ENCODE results near the gene CDCP1.
A peak's percentile ranks its signal among the peaks of the same experiment; 100 is the strongest.

CDCP1 gene

GRCh38 chr3:45134758-45135521, 11.2 kb downstream of the CDCP1 start:
- DNase-seq: no peak

- no peak for DNase-seq
Observed at GRCh38 chr3:45132568-45133211, 13.5 kb downstream of the CDCP1 start.

- no peak for DNase-seq
Observed at GRCh38 chr3:45131201-45131600, 15.0 kb downstream of the CDCP1 start.

GRCh38 chr3:45130476-45130875, 15.7 kb downstream of the CDCP1 start:
- DNase-seq: no peak

GRCh38 chr3:45128950-45129349, 17.2 kb downstream of the CDCP1 start:
- DNase-seq: no peak

GRCh38 chr3:45127130-45127822, 18.9 kb downstream of the CDCP1 start:
- no peak for DNase-seq

GRCh38 chr3:45126730-45127129, 19.4 kb downstream of the CDCP1 start:
- no peak for DNase-seq

GRCh38 chr3:45125550-45126026, 20.6 kb downstream of the CDCP1 start:
- DNase-seq: no peak

- DNase-seq: no peak
Observed at GRCh38 chr3:45124956-45125355, 21.2 kb downstream of the CDCP1 start.

- DNase-seq: no peak
Observed at GRCh38 chr3:45124352-45124751, 21.8 kb downstream of the CDCP1 start.

- no peak for DNase-seq
Observed at GRCh38 chr3:45123581-45124269, 22.5 kb downstream of the CDCP1 start.

- DNase-seq: no peak
Observed at GRCh38 chr3:45123030-45123429, 23.1 kb downstream of the CDCP1 start.

GRCh38 chr3:45120359-45121158, 25.6 kb downstream of the CDCP1 start:
- no peak for DNase-seq

GRCh38 chr3:45119824-45120358, 26.3 kb downstream of the CDCP1 start:
- no peak for DNase-seq

- DNase-seq: no peak
Observed at GRCh38 chr3:45119376-45119775, 26.8 kb downstream of the CDCP1 start.

- no peak for DNase-seq
Observed at GRCh38 chr3:45118615-45119071, 27.5 kb downstream of the CDCP1 start.

- DNase-seq: no peak
Observed at GRCh38 chr3:45116350-45116749, 29.8 kb downstream of the CDCP1 start.

GRCh38 chr3:45113625-45114050, 32.5 kb downstream of the CDCP1 start:
- no peak for DNase-seq

- DNase-seq: no peak
Observed at GRCh38 chr3:45112939-45113338, 33.2 kb downstream of the CDCP1 start.

GRCh38 chr3:45110509-45110833, 35.7 kb downstream of the CDCP1 start:
- no peak for DNase-seq

- peak; percentile 66 for DNase-seq
Observed at GRCh38 chr3:45109771-45110508, 36.2 kb downstream of the CDCP1 start.
